HEK293 (cell line): ENCODE data around the gene MMS19.

Source experiments
- EGR2 ChIP-seq: fragments of 450-650 bp; formaldehyde crosslinking; IDR thresholded peaks from 2 replicates; pipeline ENCODE4 v1.5.1; 2016; ENCODE audit warnings: low read depth, missing biosample characterization, missing genetic modification characterization
- KLF9 ChIP-seq: fragments of 450-650 bp; formaldehyde crosslinking; IDR thresholded peaks from 2 replicates; pipeline ENCODE4 v1.5.1; 2016; ENCODE audit warnings: missing biosample characterization, missing genetic modification characterization, low read depth
- SCRT1 ChIP-seq: fragments of 450-650 bp; formaldehyde crosslinking; IDR thresholded peaks from 2 replicates; pipeline ENCODE4 v1.5.1; 2016; ENCODE audit warnings: missing biosample characterization, missing genetic modification characterization, borderline replicate concordance
- SCRT2 ChIP-seq: fragments of 450-650 bp; formaldehyde crosslinking; IDR thresholded peaks from 2 replicates; pipeline ENCODE4 v1.5.1; 2016; ENCODE audit warnings: missing biosample characterization, missing genetic modification characterization
- SP2 ChIP-seq: fragments of 450-650 bp; formaldehyde crosslinking; IDR thresholded peaks from 2 replicates; pipeline ENCODE4 v1.5.1; 2016; ENCODE audit warnings: missing biosample characterization, missing genetic modification characterization
- TF ChIP-seq, protein P1 (sequence below): fragments of 450-650 bp; formaldehyde crosslinking; IDR thresholded peaks from 2 replicates; pipeline ENCODE4 v1.5.1; 2016; ENCODE audit warnings: missing biosample characterization, missing genetic modification characterization
- TF ChIP-seq, protein P2 (sequence below): fragments of 450-650 bp; formaldehyde crosslinking; IDR thresholded peaks from 2 replicates; pipeline ENCODE4 v1.5.1; 2016; ENCODE audit warnings: missing biosample characterization, missing genetic modification characterization, low read depth
- TF ChIP-seq, protein P3 (sequence below): fragments of 450-650 bp; formaldehyde crosslinking; IDR thresholded peaks from 2 replicates; pipeline ENCODE4 v1.5.1; 2016; ENCODE audit warnings: missing biosample characterization, missing genetic modification characterization
- TF ChIP-seq, protein P4 (sequence below): fragments of 450-650 bp; formaldehyde crosslinking; conservative IDR thresholded peaks from 2 replicates; pipeline ENCODE4 v1.5.1; 2016; ENCODE audit warnings: low read depth, missing biosample characterization, missing genetic modification characterization
- TF ChIP-seq, protein P5 (sequence below): fragments of 450-650 bp; formaldehyde crosslinking; IDR thresholded peaks from 2 replicates; pipeline ENCODE4 v1.5.1; 2017; ENCODE audit warnings: missing biosample characterization, mild to moderate bottlenecking, missing genetic modification characterization, moderate library complexity

DNA sequence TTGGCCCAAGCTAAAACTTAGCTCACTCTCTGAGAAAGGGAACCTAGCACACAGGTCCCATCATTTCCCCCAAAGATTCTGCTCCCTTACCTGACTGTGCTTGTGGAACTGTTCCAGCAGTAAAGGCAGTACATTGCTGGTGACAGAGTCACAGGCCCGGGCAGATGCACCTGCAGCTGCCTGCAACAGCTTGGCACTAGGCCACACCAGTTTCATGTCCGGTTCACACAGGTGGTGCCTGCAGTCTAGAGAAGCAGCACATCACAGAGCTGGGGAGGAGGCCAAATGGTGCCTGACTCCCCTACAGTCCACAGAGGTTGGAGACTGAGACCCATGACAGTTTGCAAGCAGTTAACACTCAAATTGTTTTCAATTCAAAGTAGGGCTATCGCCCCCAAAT is 30.1 kb downstream of the MMS19 start:
- TF ChIP-seq, protein P1, sequence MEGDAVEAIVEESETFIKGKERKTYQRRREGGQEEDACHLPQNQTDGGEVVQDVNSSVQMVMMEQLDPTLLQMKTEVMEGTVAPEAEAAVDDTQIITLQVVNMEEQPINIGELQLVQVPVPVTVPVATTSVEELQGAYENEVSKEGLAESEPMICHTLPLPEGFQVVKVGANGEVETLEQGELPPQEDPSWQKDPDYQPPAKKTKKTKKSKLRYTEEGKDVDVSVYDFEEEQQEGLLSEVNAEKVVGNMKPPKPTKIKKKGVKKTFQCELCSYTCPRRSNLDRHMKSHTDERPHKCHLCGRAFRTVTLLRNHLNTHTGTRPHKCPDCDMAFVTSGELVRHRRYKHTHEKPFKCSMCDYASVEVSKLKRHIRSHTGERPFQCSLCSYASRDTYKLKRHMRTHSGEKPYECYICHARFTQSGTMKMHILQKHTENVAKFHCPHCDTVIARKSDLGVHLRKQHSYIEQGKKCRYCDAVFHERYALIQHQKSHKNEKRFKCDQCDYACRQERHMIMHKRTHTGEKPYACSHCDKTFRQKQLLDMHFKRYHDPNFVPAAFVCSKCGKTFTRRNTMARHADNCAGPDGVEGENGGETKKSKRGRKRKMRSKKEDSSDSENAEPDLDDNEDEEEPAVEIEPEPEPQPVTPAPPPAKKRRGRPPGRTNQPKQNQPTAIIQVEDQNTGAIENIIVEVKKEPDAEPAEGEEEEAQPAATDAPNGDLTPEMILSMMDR = no peak
- TF ChIP-seq, protein P2, sequence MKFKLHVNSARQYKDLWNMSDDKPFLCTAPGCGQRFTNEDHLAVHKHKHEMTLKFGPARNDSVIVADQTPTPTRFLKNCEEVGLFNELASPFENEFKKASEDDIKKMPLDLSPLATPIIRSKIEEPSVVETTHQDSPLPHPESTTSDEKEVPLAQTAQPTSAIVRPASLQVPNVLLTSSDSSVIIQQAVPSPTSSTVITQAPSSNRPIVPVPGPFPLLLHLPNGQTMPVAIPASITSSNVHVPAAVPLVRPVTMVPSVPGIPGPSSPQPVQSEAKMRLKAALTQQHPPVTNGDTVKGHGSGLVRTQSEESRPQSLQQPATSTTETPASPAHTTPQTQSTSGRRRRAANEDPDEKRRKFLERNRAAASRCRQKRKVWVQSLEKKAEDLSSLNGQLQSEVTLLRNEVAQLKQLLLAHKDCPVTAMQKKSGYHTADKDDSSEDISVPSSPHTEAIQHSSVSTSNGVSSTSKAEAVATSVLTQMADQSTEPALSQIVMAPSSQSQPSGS (tag by site-specific recombination) = no peak
- TF ChIP-seq, protein P3, sequence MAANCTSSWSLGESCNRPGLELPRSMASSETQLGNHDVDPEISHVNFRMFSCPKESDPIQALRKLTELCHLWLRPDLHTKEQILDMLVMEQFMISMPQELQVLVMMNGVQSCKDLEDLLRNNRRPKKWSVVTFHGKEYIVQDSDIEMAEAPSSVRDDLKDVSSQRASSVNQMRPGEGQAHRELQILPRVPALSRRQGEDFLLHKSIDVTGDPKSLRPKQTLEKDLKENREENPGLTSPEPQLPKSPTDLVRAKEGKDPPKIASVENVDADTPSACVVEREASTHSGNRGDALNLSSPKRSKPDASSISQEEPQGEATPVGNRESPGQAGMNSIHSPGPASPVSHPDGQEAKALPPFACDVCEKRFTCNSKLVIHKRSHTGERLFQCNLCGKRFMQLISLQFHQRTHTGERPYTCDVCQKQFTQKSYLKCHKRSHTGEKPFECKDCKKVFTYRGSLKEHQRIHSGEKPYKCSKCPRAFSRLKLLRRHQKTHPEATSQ = no peak
- 0 out of 2 replicates have a peak, but pooled peaks have one; percentile 39 for TF ChIP-seq SCRT1 (tag by site-specific recombination)
- no peak for TF ChIP-seq KLF9 (tag by site-specific recombination)
- TF ChIP-seq, protein P4, sequence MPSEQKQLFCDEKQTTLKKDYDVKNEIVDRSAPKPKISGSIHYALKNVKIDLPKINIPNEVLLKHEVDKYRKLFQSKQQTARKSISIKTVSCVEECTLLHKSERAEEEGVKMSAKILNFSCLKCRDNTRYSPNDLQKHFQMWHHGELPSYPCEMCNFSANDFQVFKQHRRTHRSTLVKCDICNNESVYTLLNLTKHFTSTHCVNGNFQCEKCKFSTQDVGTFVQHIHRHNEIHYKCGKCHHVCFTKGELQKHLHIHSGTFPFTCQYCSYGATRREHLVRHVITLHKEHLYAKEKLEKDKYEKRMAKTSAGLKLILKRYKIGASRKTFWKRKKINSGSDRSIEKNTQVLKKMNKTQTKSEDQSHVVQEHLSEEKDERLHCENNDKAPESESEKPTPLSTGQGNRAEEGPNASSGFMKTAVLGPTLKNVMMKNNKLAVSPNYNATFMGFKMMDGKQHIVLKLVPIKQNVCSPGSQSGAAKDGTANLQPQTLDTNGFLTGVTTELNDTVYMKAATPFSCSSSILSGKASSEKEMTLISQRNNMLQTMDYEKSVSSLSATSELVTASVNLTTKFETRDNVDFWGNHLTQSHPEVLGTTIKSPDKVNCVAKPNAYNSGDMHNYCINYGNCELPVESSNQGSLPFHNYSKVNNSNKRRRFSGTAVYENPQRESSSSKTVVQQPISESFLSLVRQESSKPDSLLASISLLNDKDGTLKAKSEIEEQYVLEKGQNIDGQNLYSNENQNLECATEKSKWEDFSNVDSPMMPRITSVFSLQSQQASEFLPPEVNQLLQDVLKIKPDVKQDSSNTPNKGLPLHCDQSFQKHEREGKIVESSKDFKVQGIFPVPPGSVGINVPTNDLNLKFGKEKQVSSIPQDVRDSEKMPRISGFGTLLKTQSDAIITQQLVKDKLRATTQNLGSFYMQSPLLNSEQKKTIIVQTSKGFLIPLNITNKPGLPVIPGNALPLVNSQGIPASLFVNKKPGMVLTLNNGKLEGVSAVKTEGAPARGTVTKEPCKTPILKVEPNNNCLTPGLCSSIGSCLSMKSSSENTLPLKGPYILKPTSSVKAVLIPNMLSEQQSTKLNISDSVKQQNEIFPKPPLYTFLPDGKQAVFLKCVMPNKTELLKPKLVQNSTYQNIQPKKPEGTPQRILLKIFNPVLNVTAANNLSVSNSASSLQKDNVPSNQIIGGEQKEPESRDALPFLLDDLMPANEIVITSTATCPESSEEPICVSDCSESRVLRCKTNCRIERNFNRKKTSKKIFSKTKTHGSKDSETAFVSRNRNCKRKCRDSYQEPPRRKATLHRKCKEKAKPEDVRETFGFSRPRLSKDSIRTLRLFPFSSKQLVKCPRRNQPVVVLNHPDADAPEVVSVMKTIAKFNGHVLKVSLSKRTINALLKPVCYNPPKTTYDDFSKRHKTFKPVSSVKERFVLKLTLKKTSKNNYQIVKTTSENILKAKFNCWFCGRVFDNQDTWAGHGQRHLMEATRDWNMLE (tag by site-specific recombination) = no peak
- TF ChIP-seq SP2 = no peak
- TF ChIP-seq, protein P5, sequence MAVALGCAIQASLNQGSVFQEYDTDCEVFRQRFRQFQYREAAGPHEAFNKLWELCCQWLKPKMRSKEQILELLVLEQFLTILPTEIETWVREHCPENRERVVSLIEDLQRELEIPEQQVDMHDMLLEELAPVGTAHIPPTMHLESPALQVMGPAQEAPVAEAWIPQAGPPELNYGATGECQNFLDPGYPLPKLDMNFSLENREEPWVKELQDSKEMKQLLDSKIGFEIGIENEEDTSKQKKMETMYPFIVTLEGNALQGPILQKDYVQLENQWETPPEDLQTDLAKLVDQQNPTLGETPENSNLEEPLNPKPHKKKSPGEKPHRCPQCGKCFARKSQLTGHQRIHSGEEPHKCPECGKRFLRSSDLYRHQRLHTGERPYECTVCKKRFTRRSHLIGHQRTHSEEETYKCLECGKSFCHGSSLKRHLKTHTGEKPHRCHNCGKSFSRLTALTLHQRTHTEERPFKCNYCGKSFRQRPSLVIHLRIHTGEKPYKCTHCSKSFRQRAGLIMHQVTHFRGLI (tag by site-specific recombination) = no peak
- peak; percentile 75 for TF ChIP-seq SCRT2
- no peak for TF ChIP-seq EGR2 (tag by site-specific recombination)
